Stimulated activated memory B cell treated with anti-CD40 and anti-IgM and Interleukin-4, amounts not matched to agents 10 μg/mL and 1 μg/mL and 100 μg/mL, for 72 hours (primary cell): ENCODE results near the gene PRCP.

Source experiments
- ATAC-seq: fragments of 150-1000 bp; cut with Tn5 transposase; 2 replicates; pipeline ENCODE4 v1.10.0; 2021
- H3K27ac Mint-ChIP-seq: one replicate; pipeline ENCODE4 v1.8.0; 2022; ENCODE audit warnings: mild to moderate bottlenecking, mixed read lengths
- H3K27me3 Mint-ChIP-seq: one replicate; pipeline ENCODE4 v1.8.0; 2022; ENCODE audit warnings: mixed read lengths
- H3K36me3 Mint-ChIP-seq: one replicate; pipeline ENCODE4 v1.8.0; 2022; ENCODE audit warnings: mixed read lengths
- H3K4me1 Mint-ChIP-seq: one replicate; pipeline ENCODE4 v1.8.0; 2022; ENCODE audit warnings: mixed read lengths
- H3K4me3 Mint-ChIP-seq: one replicate; pipeline ENCODE4 v1.8.0; 2022; ENCODE audit warnings: mild to moderate bottlenecking, moderate library complexity, mixed read lengths
- H3K9me3 Mint-ChIP-seq: one replicate; pipeline ENCODE4 v1.8.0; 2022; ENCODE audit warnings: mixed read lengths

PRCP gene

DNA sequence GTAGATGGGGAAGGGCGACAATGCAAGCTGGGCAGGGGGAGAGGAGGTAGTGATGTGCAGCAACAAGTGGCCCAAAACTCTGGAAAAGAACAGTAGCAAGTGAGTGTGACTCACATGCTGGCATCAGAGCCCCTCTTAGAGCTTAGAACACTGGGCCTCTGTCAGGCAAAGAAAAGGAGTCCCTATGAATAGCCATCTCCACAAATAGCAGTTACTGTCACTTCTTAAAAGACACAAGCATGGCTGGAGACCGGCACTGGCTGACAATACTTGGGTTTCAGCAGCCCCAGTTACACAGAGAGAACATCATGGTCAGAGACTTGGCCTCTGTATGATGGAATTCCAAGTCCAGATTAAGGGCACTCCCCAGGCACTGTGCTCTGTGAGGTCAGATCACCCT lies 58.2 kb downstream of the PRCP start:
- H3K4me1 Mint-ChIP-seq = no peaks in the 10 kb centered on the region
- no peaks in the 10 kb centered on the region for H3K9me3 Mint-ChIP-seq
- H3K4me3 Mint-ChIP-seq = no peak overlapping the region
- ATAC-seq = no peak
- no peak overlapping the region for H3K27ac Mint-ChIP-seq
- no peaks in the 10 kb centered on the region for H3K27me3 Mint-ChIP-seq
- peaks cover 60% of the 10 kb centered on the region for H3K36me3 Mint-ChIP-seq

GRCh38 chr11:82837650-82838049 lies 62.6 kb downstream of the PRCP start:
- ATAC-seq = no peak
- Mint-ChIP-seq H3K4me3 (no peak overlapping the region), H3K36me3 (peaks cover 87% of the 10 kb centered on the region), H3K27ac (no peak overlapping the region), H3K9me3 (no peaks in the 10 kb centered on the region), H3K27me3 (no peaks in the 10 kb centered on the region), H3K4me1 (no peaks in the 10 kb centered on the region)

- no peaks in the 10 kb centered on the region for H3K4me1 Mint-ChIP-seq
- peaks cover 82% of the 10 kb centered on the region for H3K36me3 Mint-ChIP-seq
- no peak for ATAC-seq
- H3K27ac Mint-ChIP-seq = no peak overlapping the region
- H3K9me3 Mint-ChIP-seq = no peaks in the 10 kb centered on the region
- no peak overlapping the region for H3K4me3 Mint-ChIP-seq
- no peaks in the 10 kb centered on the region for H3K27me3 Mint-ChIP-seq
Observed at GRCh38 chr11:82832983-82833382, 67.2 kb downstream of the PRCP start.

DNA sequence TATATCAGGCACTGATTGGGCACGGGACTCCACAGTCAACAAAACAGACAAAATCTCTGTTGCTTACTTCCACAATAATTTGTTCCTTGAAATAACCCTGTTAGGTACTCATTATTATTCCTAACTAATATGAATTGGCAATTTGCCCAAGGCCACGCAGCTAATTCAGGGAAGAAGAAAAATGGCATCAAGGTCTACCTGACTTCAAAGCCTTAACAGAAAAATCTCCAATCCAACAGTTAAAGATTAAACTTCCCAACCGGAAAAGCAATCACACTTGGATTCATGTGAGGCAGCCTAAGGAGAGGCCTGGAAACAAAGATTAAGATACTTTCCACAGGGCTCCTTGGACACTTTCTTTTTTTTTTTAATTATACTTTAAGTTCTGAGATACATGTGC lies 68.9 kb downstream of the PRCP start:
- H3K4me1 Mint-ChIP-seq = peaks cover 8% of the 10 kb centered on the region
- H3K27ac Mint-ChIP-seq = no peak overlapping the region
- H3K36me3 Mint-ChIP-seq = peaks cover 74% of the 10 kb centered on the region
- no peak overlapping the region for H3K4me3 Mint-ChIP-seq
- no peak for ATAC-seq
- no peaks in the 10 kb centered on the region for H3K27me3 Mint-ChIP-seq
- H3K9me3 Mint-ChIP-seq = no peaks in the 10 kb centered on the region

DNA sequence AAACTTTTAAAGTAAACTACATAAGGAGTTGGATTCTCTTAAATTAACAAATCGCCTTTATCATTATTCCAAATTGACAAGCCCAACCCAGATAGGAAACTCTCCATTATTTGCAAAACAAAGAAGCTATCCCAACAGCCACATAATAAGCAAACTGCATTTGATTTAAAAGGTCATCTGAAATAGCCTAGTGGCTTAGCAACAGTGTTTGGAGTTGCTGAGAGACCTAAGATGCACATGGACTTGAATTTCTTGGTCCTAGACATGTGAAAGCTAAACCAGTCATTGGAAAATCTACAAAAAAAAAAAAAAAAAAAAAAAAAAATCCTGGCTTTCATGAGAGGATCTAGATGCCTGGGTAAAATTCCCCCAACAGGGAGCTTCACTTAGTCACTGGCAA lies 69.5 kb downstream of the PRCP start:
- Mint-ChIP-seq H3K4me3 (no peak overlapping the region), H3K27ac (no peak overlapping the region), H3K4me1 (peaks cover 8% of the 10 kb centered on the region), H3K9me3 (no peaks in the 10 kb centered on the region), H3K36me3 (peaks cover 73% of the 10 kb centered on the region), H3K27me3 (no peaks in the 10 kb centered on the region)
- no peak for ATAC-seq

DNA sequence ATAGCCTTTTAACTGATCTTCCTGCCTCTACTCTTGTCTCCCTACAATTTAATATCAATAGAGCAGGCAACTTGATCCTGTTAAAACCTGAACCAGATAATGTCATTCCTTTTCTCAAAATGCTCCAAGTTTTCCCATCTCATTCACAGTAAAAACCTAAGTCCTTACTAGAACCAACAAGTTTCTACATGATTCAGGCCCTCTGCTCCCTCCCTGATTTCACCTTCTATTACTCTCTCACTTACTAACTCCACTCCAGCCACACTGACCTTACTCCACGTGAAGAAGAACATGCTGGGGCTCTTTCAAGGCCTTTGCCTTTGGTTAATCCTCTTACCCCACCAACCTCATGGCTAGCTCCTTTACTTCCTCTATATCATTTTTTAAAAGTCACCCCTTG lies 71.1 kb downstream of the PRCP start:
- Mint-ChIP-seq H3K36me3 (peaks cover 74% of the 10 kb centered on the region), H3K9me3 (no peaks in the 10 kb centered on the region), H3K27me3 (no peaks in the 10 kb centered on the region), H3K4me1 (peaks cover 8% of the 10 kb centered on the region), H3K27ac (no peak overlapping the region), H3K4me3 (no peak overlapping the region)
- ATAC-seq = no peak

- no peaks in the 10 kb centered on the region for H3K27me3 Mint-ChIP-seq
- H3K9me3 Mint-ChIP-seq = no peaks in the 10 kb centered on the region
- H3K36me3 Mint-ChIP-seq = peaks cover 67% of the 10 kb centered on the region
- H3K4me1 Mint-ChIP-seq = peaks cover 8% of the 10 kb centered on the region
- no peak for ATAC-seq
- H3K4me3 Mint-ChIP-seq = no peak overlapping the region
- H3K27ac Mint-ChIP-seq = no peak overlapping the region
Observed at GRCh38 chr11:82828472-82828871, 71.8 kb downstream of the PRCP start.

GRCh38 chr11:82826526-82826925 lies 73.7 kb downstream of the PRCP start:
- H3K36me3 Mint-ChIP-seq = peaks cover 54% of the 10 kb centered on the region
- peaks cover 8% of the 10 kb centered on the region for H3K4me1 Mint-ChIP-seq
- H3K9me3 Mint-ChIP-seq = no peaks in the 10 kb centered on the region
- H3K4me3 Mint-ChIP-seq = no peak overlapping the region
- H3K27me3 Mint-ChIP-seq = no peaks in the 10 kb centered on the region
- ATAC-seq = no peak
- no peak overlapping the region for H3K27ac Mint-ChIP-seq

DNA sequence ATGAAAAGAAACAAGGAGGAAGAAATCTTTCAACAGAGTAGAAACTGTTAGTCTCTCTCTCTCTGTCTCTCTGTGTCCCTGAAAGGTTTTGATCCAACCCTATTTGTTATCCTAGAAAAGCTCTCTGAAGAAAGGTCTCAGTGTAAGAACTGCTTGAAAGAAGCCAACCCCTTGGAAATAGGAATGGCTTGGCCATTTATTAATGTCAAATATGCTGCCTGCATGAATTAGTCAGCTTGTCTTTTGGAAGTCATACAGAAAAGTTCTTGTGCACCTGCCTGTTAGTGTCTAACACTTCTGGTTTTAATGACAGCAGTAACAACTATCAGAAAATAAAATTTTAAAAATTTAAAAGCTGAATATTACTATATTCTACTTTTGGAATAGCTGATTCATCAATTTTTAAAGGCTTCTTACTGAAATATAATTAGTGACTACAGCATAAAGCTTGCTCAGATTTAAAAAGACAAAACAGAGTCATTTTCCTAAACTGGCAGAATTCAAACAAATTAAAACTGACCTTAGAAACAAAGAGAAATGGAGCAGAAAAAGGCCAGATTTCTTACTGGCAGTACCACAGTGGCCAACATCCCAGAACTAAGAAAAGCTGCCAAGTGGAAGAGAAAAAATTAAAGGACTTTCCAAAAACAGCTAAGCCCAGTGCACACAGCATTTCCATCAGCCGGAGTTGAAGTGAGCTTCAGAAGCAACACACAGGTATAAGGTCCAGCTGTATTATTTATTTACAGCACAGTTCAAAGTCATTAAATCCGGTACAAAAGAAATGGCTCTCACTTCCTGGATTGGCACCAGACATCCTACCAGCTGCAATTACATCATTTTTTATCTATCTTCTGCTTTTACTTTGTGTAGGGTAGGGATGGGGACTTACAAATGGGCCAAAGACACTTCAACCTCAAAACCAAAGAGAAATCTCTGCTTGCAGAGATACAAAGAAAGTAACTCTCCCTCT lies 76.3 kb downstream of the PRCP start:
- Mint-ChIP-seq H3K4me1 (peaks cover 8% of the 10 kb centered on the region), H3K27ac (no peak overlapping the region), H3K36me3 (peaks cover 42% of the 10 kb centered on the region), H3K9me3 (no peaks in the 10 kb centered on the region), H3K4me3 (no peak overlapping the region), H3K27me3 (no peaks in the 10 kb centered on the region)
- no peak for ATAC-seq

GRCh38 chr11:82818409-82819043 lies 81.7 kb downstream of the PRCP start:
- no peak for ATAC-seq
- Mint-ChIP-seq H3K27me3 (peaks cover 14% of the 10 kb centered on the region), H3K9me3 (no peaks in the 10 kb centered on the region), H3K4me3 (no peak overlapping the region), H3K36me3 (peaks cover 5% of the 10 kb centered on the region), H3K4me1 (no peaks in the 10 kb centered on the region), H3K27ac (no peak overlapping the region)

GRCh38 chr11:82815406-82815805 lies 84.8 kb downstream of the PRCP start:
- Mint-ChIP-seq H3K4me1 (no peaks in the 10 kb centered on the region), H3K27ac (no peak overlapping the region), H3K27me3 (peaks cover 28% of the 10 kb centered on the region), H3K36me3 (no peaks in the 10 kb centered on the region), H3K9me3 (no peaks in the 10 kb centered on the region), H3K4me3 (no peak overlapping the region)
- ATAC-seq = no peak

DNA sequence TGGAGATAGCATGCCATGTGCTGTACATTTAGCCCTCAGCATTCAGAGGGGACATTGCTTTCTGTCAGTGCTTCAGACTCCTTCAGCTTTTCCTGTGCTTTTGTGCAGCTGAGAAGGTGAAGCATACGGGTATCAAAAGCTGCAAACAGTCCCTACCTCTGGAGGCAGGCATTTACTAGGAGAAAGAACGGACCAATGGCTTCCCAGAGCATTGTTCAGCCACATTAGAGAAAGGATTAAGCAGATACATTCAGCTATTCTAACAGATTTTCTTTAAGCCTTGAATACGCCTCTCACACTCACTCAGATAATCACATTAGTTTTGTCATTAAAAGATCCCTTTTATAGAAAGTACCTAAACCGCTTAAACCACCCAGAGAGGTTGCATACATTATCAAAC lies 85.9 kb downstream of the PRCP start:
- Mint-ChIP-seq H3K4me3 (no peak overlapping the region), H3K27ac (no peak overlapping the region), H3K9me3 (no peaks in the 10 kb centered on the region), H3K27me3 (peaks cover 31% of the 10 kb centered on the region), H3K36me3 (no peaks in the 10 kb centered on the region), H3K4me1 (no peaks in the 10 kb centered on the region)
- no peak for ATAC-seq

DNA sequence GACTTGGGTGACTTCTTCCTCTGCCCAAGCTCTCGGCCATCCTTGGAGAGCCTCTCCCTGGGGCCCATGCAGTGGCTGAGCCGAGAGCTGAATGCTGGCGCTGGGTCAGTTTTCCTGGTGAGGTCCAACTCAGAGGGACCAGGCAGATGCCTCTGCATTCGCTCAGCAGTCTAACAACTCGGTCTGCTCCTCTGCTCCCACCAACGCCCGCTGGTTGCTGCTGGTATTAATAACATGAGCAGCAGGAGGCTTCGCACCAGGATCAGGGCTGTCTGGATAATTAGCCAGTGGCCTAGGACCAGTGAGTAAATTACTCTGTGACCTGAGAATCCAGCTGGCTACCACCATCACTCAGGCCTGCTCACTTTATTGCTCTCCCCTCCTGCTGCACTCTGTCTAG lies 88.9 kb downstream of the PRCP start:
- H3K27ac Mint-ChIP-seq = no peak overlapping the region
- no peaks in the 10 kb centered on the region for H3K4me1 Mint-ChIP-seq
- no peak for ATAC-seq
- H3K36me3 Mint-ChIP-seq = no peaks in the 10 kb centered on the region
- peaks cover 51% of the 10 kb centered on the region for H3K27me3 Mint-ChIP-seq
- H3K4me3 Mint-ChIP-seq = no peak overlapping the region
- H3K9me3 Mint-ChIP-seq = no peaks in the 10 kb centered on the region

- no peak overlapping the region for H3K27ac Mint-ChIP-seq
- H3K4me3 Mint-ChIP-seq = no peak overlapping the region
- peaks cover 57% of the 10 kb centered on the region for H3K27me3 Mint-ChIP-seq
- H3K36me3 Mint-ChIP-seq = no peaks in the 10 kb centered on the region
- H3K9me3 Mint-ChIP-seq = no peaks in the 10 kb centered on the region
- no peak for ATAC-seq
- no peaks in the 10 kb centered on the region for H3K4me1 Mint-ChIP-seq
Observed at GRCh38 chr11:82810738-82811137, 89.5 kb downstream of the PRCP start.

- Mint-ChIP-seq H3K4me1 (no peaks in the 10 kb centered on the region), H3K9me3 (no peaks in the 10 kb centered on the region), H3K27ac (no peak overlapping the region), H3K4me3 (no peak overlapping the region), H3K27me3 (peaks cover 57% of the 10 kb centered on the region), H3K36me3 (no peaks in the 10 kb centered on the region)
- no peak for ATAC-seq
Observed at GRCh38 chr11:82810326-82810725, 89.9 kb downstream of the PRCP start.

GRCh38 chr11:82807646-82808045 lies 92.6 kb downstream of the PRCP start:
- peaks cover 66% of the 10 kb centered on the region for H3K27me3 Mint-ChIP-seq
- H3K4me3 Mint-ChIP-seq = no peak overlapping the region

More at GRCh38 chr11:82807646-82808045, 92.6 kb downstream of the PRCP start:
- H3K36me3 Mint-ChIP-seq = no peaks in the 10 kb centered on the region
- H3K9me3 Mint-ChIP-seq = no peaks in the 10 kb centered on the region
- no peak for ATAC-seq
- H3K27ac Mint-ChIP-seq = no peak overlapping the region
- H3K4me1 Mint-ChIP-seq = no peaks in the 10 kb centered on the region
